Liver (tissue), 9 donors: ENCODE measurements around the gene SLC22A12. TPM values are rescaled to one million over a fixed set of nuclear protein-coding genes. Genes with fewer than 3 reads are reported as not detected.

Experiments used
- DNase-seq: peaks from one replicate; pipeline ENCODE4 v3.0.0-alpha.2; 2017; ENCODE audit warnings: low spot score
- H3K27ac ChIP-seq, 2 donors: one replicate each; pipeline ENCODE4 v1.7.0; 2013; ENCODE audit warnings: inconsistent platforms in 2 of 2, low read length in 2 of 2, control low read depth in 1 of 2, low read depth in 1 of 2, mild to moderate bottlenecking in 1 of 2
- H3K27me3 ChIP-seq, 4 donors: one replicate each; pipeline versions ENCODE4 v1.6.1 to v1.7.0; 2013; ENCODE audit warnings: low read length in 3 of 4, inconsistent platforms in 1 of 4, mild to moderate bottlenecking in 1 of 4, moderate library complexity in 1 of 4; ENCODE audit not compliant: control insufficient read depth in 4 of 4, insufficient read depth in 4 of 4
- H3K36me3 ChIP-seq, 4 donors: one replicate each; pipeline versions ENCODE4 v1.6.1 to v1.7.0; 2013; ENCODE audit warnings: low read length in 3 of 4, mild to moderate bottlenecking in 3 of 4, low read depth in 1 of 4, moderate library complexity in 1 of 4; ENCODE audit not compliant: control insufficient read depth in 4 of 4, insufficient read depth in 3 of 4
- H3K4me1 ChIP-seq, 4 donors: one replicate each; pipeline versions ENCODE4 v1.6.1 to v1.7.0; 2013; ENCODE audit warnings: low read length in 3 of 4, mild to moderate bottlenecking in 3 of 4, moderate library complexity in 1 of 4; ENCODE audit not compliant: control insufficient read depth in 4 of 4, insufficient read depth in 4 of 4
- H3K4me3 ChIP-seq, 3 donors: one replicate each; pipeline versions ENCODE4 v1.6.1 to v1.7.0; 2013; ENCODE audit warnings: low read length in 3 of 3, control low read depth in 1 of 3, low read depth in 1 of 3, mild to moderate bottlenecking in 1 of 3
- H3K9ac ChIP-seq, 2 donors: one replicate each; pipeline ENCODE4 v1.7.0; 2013; ENCODE audit warnings: low read length in 2 of 2, mild to moderate bottlenecking in 2 of 2, moderate library complexity in 2 of 2, control low read depth in 1 of 2, low read depth in 1 of 2
- H3K9me3 ChIP-seq, 4 donors: one replicate each; pipeline versions ENCODE4 v1.6.1 to v1.7.0; 2013; ENCODE audit warnings: low read length in 3 of 4; ENCODE audit not compliant: control insufficient read depth in 4 of 4
- EGR1 ChIP-seq, 2 donors: IDR thresholded peaks; 2 replicates each; pipeline ENCODE4 v1.6.1; 2016 to 2018; ENCODE audit warnings: antibody characterized with exemption in 2 of 2, low read depth in 2 of 2
- FOXA1 ChIP-seq: IDR thresholded peaks from 2 replicates; pipeline ENCODE4 v1.6.1; 2016; ENCODE audit warnings: antibody characterized with exemption
- FOXA2 ChIP-seq: IDR thresholded peaks from 2 replicates; pipeline ENCODE4 v1.6.1; 2016; ENCODE audit warnings: antibody characterized with exemption
- GABPA ChIP-seq, 2 donors: IDR thresholded peaks in 1 of 2; conservative IDR thresholded peaks in 1 of 2; 2 replicates each; pipeline ENCODE4 v1.6.1; 2016; ENCODE audit warnings: antibody characterized with exemption in 2 of 2, mild to moderate bottlenecking in 1 of 2, moderate library complexity in 1 of 2
- HNF4G ChIP-seq: IDR thresholded peaks from 2 replicates; pipeline ENCODE4 v1.6.1; 2016; ENCODE audit warnings: antibody characterized with exemption
- NR2F2 ChIP-seq: IDR thresholded peaks from 2 replicates; pipeline ENCODE4 v1.6.1; 2016; ENCODE audit warnings: antibody characterized with exemption
- RAD21 ChIP-seq, 2 donors: IDR thresholded peaks; 2 replicates each; pipeline ENCODE4 v1.6.1; 2016; ENCODE audit warnings: antibody characterized with exemption in 2 of 2, mild to moderate bottlenecking in 2 of 2
- RXRA ChIP-seq, 2 donors: IDR thresholded peaks; 2 replicates each; pipeline ENCODE4 v1.6.1; 2017 to 2018; ENCODE audit warnings: antibody characterized with exemption in 2 of 2, mild to moderate bottlenecking in 1 of 2
- SP1 ChIP-seq: IDR thresholded peaks from 2 replicates; pipeline ENCODE4 v1.6.1; 2018; ENCODE audit warnings: antibody characterized with exemption, mild to moderate bottlenecking
- TAF1 ChIP-seq: conservative IDR thresholded peaks from 2 replicates; pipeline ENCODE4 v1.6.1; 2016; ENCODE audit warnings: antibody characterized with exemption, mild to moderate bottlenecking
- YY1 ChIP-seq: IDR thresholded peaks from 2 replicates; pipeline ENCODE4 v1.6.1; 2016; ENCODE audit warnings: antibody characterized with exemption, mild to moderate bottlenecking
- ZBTB33 ChIP-seq: IDR thresholded peaks from 2 replicates; pipeline ENCODE4 v1.6.1; 2016; ENCODE audit warnings: antibody characterized with exemption
- WGBS: extraction: QIAGEN DNeasy Blood & Tissue Kit; methylation state at CpG from one replicate; pipeline ENCODE4 v1.1.7; 2013; 5-methylcytosine and 5-hydroxymethylcytosine counted together
- polyA plus RNA-seq, 2 donors: library from polyadenylated mRNA; stranded (reverse) in 1 of 2; unstranded in 1 of 2; fragments of 200-250 nt in 1 of 2; fragments of >200 nt in 1 of 2; fragmentation: Nextera tagmentation in 1 of 2; extraction: Ambion mirVana in 1 of 2; gene quantifications; one replicate each; pipeline versions ENCODE4 v1.2.1 to v1.2.3, GENCODE V29; 2013 to 2015
- total RNA-seq, 2 donors: library from RNA; depleted of rRNA; stranded (reverse); fragments of >200 nt; gene quantifications; one replicate each; pipeline ENCODE4 v1.2.3, GENCODE V29; 2014
- TF ChIP-seq, protein P1 (sequence below): IDR thresholded peaks from 2 replicates; pipeline ENCODE4 v1.6.1; 2016; ENCODE audit warnings: antibody characterized with exemption, mild to moderate bottlenecking
- TF ChIP-seq, protein P2 (sequence below): IDR thresholded peaks from 2 replicates; pipeline ENCODE4 v1.6.1; 2016; ENCODE audit warnings: antibody characterized with exemption
- TF ChIP-seq, protein P3 (sequence below): fragments of 150-350 bp; IDR thresholded peaks from 2 replicates; pipeline ENCODE4 v1.5.1; 2017; ENCODE audit warnings: improper control_type of control experiment, low read depth, low read length; ENCODE audit not compliant: missing input control
- donor health status: healthy.
- donor health status: healthy.
- donor health status: healthy.
- donor health status: healthy.
- donor health status: healthy.

Gene SLC22A12
- total and polyA plus RNA-seq, 4 donors, result under 0.01 to 0.02 TPM; not detected in 2

DNA sequence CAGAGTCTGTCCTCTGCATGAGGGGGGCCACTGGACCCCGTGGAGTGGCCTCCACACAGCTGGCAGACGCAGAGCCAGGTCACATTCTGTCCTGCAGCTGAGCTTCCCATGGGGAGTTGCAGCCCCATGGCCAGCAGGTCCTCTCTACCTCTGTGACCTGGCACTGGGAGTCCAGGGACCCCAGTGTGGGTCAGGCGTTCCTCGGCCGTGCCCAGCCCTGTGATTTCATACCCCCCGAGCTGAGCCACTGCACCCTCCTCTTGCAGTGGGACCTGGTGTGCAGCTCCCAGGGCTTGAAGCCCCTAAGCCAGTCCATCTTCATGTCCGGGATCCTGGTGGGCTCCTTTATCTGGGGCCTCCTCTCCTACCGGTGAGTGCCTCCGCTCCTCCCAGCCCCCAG is 32.2 kb upstream of the SLC22A12 start:
- no peak overlapping the region for H3K27ac ChIP-seq
- no peak overlapping the region for H3K4me3 ChIP-seq
- H3K9ac ChIP-seq, result no peak overlapping the region
- no peaks in the 10 kb centered on the region for H3K36me3 ChIP-seq
- no peaks in the 10 kb centered on the region for H3K9me3 ChIP-seq
- peaks cover 0 to 25% (median 20%) of the 10 kb centered on the region in 4 donors for H3K4me1 ChIP-seq
- DNase-seq, result no peak
- no peaks in the 10 kb centered on the region for H3K27me3 ChIP-seq
- 94% methylated on average over 9 of the region's 9 CpGs for WGBS
- TF ChIP-seq EGR1 (IDR thresholded peaks at IDR 0.05; ENCODE audit: low read depth in 2 of 2) (no peak), ZBTB33 (no peak), SP1 (no peak), GABPA (IDR thresholded peaks at IDR 0.05 in 1 of 2, conservative IDR thresholded peaks at IDR 0.05 in 1 of 2) (no peak), RXRA (IDR thresholded peaks at IDR 0.05) (no peak), NR2F2 (no peak), RAD21 (IDR thresholded peaks at IDR 0.05) (no peak), HNF4G (no peak), FOXA2 (no peak), TAF1 (no peak), YY1 (no peak)
- TF ChIP-seq, protein P1, sequence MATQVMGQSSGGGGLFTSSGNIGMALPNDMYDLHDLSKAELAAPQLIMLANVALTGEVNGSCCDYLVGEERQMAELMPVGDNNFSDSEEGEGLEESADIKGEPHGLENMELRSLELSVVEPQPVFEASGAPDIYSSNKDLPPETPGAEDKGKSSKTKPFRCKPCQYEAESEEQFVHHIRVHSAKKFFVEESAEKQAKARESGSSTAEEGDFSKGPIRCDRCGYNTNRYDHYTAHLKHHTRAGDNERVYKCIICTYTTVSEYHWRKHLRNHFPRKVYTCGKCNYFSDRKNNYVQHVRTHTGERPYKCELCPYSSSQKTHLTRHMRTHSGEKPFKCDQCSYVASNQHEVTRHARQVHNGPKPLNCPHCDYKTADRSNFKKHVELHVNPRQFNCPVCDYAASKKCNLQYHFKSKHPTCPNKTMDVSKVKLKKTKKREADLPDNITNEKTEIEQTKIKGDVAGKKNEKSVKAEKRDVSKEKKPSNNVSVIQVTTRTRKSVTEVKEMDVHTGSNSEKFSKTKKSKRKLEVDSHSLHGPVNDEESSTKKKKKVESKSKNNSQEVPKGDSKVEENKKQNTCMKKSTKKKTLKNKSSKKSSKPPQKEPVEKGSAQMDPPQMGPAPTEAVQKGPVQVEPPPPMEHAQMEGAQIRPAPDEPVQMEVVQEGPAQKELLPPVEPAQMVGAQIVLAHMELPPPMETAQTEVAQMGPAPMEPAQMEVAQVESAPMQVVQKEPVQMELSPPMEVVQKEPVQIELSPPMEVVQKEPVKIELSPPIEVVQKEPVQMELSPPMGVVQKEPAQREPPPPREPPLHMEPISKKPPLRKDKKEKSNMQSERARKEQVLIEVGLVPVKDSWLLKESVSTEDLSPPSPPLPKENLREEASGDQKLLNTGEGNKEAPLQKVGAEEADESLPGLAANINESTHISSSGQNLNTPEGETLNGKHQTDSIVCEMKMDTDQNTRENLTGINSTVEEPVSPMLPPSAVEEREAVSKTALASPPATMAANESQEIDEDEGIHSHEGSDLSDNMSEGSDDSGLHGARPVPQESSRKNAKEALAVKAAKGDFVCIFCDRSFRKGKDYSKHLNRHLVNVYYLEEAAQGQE, result no peak
- TF ChIP-seq, protein P2, sequence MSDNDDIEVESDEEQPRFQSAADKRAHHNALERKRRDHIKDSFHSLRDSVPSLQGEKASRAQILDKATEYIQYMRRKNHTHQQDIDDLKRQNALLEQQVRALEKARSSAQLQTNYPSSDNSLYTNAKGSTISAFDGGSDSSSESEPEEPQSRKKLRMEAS, result no peak

DNA sequence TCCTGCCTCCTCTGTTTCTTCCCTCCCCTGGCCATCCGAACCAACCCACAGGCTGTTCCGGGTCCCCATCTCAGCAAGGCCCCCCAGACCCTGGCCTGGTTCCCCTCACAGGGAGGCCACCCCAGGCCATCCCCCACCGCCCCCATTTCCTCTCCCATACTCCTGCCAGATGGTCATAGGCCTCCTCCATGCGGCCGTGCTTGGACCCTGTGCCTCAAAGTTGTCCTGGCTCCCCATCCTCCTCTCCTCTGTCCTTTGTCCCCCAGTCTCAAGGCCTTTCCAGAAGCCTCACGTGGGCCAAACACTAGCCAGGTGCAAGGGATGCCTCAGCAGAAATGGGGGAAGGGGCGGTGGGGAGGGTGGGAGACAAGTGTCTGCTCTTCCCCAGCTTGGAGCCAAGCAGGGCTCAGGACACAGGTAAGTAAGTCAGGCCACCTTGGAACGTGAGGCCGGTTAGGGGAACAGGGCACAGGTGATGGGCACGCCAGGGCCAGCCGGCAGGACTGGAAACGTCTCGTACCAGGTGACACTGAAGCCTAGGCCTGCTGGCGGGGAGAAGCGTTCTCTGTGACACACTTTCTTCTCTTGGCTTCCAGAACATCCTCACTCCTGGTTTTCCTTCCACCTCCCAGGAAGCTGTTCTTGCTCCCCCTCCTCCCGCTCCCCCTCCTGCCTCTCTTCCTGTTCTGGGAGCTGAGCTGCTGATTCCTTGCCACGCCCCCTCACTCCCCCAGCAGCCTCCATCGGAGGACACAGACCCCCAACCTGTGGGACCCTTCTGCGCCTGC is 31.5 kb upstream of the SLC22A12 start:
- Histone ChIP-seq H3K27ac (no peak overlapping the region), H3K9ac (no peak overlapping the region), H3K9me3 (no peaks in the 10 kb centered on the region), H3K4me1 (peaks cover 0 to 19% (median 15%) of the 10 kb centered on the region in 4 donors), H3K36me3 (no peaks in the 10 kb centered on the region), H3K4me3 (no peak overlapping the region), H3K27me3 (no peaks in the 10 kb centered on the region)
- TF ChIP-seq FOXA1, result no peak
- TF ChIP-seq, protein P3, sequence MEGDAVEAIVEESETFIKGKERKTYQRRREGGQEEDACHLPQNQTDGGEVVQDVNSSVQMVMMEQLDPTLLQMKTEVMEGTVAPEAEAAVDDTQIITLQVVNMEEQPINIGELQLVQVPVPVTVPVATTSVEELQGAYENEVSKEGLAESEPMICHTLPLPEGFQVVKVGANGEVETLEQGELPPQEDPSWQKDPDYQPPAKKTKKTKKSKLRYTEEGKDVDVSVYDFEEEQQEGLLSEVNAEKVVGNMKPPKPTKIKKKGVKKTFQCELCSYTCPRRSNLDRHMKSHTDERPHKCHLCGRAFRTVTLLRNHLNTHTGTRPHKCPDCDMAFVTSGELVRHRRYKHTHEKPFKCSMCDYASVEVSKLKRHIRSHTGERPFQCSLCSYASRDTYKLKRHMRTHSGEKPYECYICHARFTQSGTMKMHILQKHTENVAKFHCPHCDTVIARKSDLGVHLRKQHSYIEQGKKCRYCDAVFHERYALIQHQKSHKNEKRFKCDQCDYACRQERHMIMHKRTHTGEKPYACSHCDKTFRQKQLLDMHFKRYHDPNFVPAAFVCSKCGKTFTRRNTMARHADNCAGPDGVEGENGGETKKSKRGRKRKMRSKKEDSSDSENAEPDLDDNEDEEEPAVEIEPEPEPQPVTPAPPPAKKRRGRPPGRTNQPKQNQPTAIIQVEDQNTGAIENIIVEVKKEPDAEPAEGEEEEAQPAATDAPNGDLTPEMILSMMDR, result no peak
- 85% methylated on average over 19 of the region's 19 CpGs for WGBS
- no peak for DNase-seq
